Left renal pelvis (tissue), 4 donors: Measurements from ENCODE around the gene ANP32A. TPM values are rescaled to one million over a fixed set of nuclear protein-coding genes. Genes with fewer than 3 reads are reported as not detected.
A peak's percentile ranks its signal among the peaks of the same experiment; 100 is the strongest.
"Not testable (repeated sequence)": the region's sequence is repeated elsewhere in the genome, so short reads cannot be mapped to it uniquely, and the experiment has no call there.

Experiments used
- DNase-seq, 4 donors: peaks; one replicate each; pipeline ENCODE4 v3.0.0-alpha.2; 2013; ENCODE audit warnings: low read depth in 4 of 4, low spot score in 3 of 4
- polyA plus RNA-seq, 4 donors: library from polyadenylated mRNA; unstranded; fragments of 120-200 nt; gene quantifications; one replicate each; pipeline ENCODE4 v1.2.1, GENCODE V29; 2013; ENCODE audit not compliant: insufficient read length in 4 of 4

The ANP32A gene
- 100 to 1,000 TPM; 188 to 338 (median 300) TPM for polyA plus RNA-seq

- peak; percentile 80 to 93 (median 90) for DNase-seq
Measured at GRCh38 chr15:68820295-68821189, at the start of gene ANP32A. ANP32A (minus strand) TSS chr15:68820895; CDS start chr15:68820751, 144 bp downstream.

DNA sequence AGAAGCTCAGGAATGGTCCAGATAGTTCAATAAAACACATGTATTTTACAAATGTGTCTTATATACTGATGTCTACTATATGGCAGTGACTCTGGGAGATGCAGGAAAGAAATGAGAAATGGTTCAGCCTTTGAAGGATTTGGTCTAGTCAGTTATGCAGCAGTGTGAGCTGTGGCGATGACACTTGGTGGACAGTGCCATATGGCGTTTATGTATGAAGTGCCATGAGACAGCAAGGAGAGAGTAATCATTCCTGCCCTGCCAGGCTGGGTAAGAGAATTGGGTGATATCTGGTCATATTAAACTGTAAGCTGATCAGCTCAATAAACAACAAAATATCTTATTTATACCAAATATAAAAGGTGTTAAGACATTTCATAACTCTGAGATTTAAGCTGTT, 47.6 kb upstream of the ANP32A start:
- DNase-seq: no peak

DNA sequence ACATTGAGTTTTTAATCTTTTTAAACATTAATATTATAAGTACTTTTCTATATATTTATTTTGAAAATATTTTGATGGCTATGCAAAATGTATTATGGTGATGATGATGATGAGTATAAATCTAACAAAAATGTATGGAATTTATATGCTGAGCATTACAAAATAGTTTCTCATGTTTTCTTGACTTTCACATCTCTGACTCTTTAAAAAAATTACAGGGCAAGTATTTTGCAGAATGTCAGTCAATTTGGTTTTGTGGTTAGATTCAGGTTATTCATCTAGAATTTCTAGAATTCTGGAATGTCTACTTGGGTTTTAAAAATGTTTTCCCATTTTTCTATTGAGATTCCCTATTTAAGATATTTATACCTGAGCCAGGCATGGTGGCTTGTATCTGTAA, 41.7 kb upstream of the ANP32A start:
- DNase-seq: no peak

DNA sequence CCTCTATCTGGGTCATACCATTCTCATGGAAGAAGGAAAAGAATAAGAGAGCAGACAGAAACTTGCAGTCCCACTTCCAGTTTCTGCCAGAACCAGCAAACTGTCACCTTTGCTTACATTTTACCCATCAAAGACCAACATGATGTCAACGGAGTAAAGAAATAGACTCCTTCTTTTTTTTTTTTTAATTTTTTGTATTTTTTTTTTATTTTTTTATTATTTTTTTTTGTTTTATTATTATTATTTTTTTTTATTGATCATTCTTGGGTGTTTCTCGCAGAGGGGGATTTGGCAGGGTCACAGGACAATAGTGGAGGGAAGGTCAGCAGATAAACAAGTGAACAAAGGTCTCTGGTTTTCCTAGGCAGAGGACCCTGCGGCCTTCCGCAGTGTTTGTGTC, 38.0 kb upstream of the ANP32A start:
- not testable (repeated sequence) for DNase-seq

GRCh38 chr15:68857443-68857842, 36.7 kb upstream of the ANP32A start:
- DNase-seq: not testable (repeated sequence)

DNA sequence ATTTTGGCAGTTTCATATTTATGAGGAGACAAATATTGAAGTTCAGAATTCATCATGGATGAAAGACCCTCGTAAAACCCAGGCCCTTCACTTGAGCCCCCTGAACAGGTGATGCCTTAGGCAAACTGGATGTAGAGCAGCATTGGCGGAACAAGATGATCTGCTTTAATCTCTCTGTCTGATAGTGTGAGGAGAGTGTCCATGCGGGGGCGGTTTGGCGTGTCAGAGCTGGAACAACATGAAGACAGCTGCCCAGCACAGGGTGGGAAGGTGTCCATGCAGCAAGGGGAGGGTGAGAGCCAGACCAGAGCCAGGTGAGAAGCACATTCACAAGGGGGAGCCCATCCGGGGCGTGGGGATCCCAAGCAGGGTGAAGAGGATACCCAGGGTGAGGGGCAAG, 31.8 kb upstream of the ANP32A start:
- DNase-seq: no peak

DNA sequence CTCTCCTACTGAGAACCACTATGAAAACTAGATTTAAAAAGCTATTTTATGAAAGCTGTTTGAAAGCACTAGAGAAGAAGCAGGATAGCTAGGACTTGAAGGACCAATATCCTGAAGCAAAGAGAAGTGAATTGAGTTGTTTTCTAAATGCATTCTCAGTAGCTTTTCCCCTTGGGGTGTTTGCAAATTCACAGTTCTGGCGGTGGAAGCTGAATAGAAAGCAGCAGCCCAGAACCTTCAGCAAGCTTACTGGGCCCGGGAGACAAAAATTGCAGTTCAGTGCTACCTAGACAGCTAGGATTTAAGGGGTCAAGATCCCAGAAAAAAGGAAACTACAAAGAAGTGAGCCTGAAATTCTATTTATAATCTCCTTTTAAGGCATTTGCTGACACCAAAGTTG, 31.3 kb upstream of the ANP32A start:
- no peak for DNase-seq

DNA sequence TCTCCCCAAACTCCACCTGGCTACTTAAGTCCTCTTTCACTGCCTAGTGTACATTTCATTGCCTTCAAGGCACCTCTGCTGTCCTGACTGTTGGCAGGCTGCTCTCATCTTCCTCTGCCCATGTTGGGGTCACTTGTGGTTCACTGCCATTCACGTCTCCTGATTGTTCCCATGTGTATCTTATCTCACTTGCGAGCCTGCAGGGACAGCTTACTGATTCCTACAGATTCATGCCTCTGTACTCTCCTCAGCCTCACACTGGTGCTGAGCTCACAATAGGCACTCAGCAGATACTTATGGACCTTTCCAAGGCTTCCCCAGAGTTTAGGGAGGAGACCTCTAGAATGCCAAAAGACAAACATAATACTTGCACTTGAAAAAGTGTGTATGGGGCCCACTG, 28.8 kb upstream of the ANP32A start:
- no peak for DNase-seq

DNA sequence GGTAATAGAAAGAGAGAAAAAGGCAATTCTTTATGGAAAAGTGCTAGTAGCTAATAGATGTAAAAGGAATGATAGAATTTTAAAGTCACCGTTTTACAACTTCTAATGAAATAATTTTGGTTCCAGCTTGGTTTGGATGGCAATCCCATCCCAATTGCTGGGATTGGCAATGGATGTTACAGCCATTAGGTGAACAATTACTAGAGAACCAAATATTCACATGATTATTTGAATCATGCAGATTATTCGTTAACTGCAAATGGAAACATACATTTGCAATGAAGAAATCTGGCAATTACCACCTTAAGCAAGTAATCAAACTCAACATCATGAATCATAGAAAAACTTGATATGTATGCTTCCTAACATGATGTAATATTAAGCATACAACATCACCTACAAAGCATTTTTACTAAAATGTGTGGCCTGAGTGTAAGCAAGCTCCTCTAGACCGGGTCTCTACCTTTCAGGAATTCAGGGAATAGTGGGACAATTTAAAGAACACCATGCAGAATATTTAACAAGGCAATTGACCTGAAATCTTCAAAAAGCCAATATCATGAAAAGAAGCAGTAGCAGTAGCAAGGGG, 26.2 kb upstream of the ANP32A start:
- DNase-seq: no peak

DNA sequence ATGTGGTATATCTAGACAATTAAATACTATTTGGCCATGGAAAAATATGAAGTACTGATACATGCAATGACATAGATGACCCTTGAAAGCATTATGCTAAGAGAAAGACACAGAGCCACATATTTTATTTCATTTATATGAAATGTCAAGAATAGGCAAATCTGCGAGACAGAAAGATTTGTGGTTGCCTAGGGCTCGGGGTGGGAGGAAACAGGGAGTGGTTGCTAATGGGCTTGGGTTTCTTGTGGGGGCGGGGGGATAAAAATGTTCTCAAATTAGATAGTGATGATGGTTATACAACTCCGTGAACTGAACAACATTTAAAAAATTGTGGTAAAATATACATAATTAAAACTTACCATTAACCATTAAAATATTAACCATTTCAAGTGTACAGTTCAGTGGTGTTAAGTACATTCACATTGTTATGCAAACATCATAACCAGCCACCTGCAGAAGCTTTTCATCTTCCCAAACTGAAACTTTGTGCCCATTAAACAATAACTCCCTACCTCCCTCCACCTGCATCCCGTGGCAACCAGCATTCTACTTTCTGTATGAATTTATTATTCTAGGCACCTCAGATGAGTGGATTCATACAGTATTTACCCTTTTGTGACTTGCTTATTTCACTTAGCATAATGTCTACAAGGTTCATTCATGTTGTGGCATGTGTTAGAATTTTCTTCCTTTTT, 24.3 kb upstream of the ANP32A start:
- DNase-seq: no peak

DNA sequence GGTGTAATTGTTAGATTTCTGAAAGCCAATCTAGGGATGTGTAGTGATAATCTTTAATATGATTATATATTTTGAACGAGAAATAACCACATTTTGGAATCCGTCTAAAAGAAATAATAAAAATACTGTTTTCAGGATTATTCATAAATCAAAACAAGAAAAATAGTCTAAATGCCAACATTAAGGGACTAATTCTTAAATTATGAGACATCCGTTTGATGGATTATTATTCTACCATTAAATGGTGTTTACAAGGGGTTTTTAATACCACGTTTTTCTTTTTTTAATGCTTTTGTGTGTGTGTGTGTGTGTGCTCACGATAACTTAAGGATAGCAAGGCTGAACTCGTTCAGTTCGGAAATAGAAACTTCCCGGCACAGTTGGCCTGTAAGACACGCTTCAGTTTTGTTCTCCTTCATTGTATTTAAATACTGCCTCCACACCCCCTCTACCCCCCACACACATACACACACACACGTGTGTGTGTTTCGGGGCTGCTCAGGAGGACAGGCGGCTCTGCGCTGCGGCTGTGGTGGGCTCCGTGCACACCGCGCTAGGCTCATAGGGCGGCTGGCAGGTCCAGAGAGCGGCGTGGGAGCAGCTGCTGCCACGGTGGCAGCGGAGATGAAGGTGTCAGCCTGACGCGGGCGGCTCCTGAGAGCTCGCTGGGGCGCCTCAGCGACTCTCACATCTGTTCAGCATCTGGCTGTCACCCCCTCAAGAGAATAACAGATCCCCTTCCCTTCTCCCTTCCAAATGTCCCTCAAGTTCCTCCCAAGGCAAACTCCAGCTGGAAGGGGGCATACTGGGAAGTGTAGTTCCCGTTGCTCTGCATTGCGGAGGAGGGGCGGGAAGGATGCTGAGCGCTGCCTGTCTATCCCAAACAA, 23.0 kb upstream of the ANP32A start:
- no peak for DNase-seq

DNA sequence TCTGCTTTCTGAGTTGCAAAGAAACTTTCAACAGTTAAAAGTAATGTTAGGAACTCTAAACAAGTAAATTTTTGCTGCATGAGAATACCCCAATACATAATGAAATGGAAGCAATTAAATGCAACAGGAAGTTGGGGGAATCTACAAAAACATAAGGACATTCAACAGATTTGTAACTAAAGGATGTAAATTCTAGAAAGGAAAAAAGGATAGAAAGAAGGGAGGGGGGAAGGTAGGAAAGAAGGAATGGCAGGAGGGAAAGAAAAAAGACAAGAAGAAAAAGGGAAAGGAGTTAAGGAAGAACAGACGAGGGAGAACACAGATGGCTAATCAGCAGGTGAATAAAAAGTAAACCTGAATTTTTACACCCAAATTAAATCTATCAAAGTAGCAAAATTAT, 22.3 kb upstream of the ANP32A start:
- no peak for DNase-seq

- DNase-seq: no peak
Measured at GRCh38 chr15:68834346-68834745, 13.7 kb upstream of the ANP32A start.

GRCh38 chr15:68833700-68834331, 13.1 kb upstream of the ANP32A start:
- no peak for DNase-seq

GRCh38 chr15:68830141-68830785, 9.6 kb upstream of the ANP32A start:
- DNase-seq: no peak

DNA sequence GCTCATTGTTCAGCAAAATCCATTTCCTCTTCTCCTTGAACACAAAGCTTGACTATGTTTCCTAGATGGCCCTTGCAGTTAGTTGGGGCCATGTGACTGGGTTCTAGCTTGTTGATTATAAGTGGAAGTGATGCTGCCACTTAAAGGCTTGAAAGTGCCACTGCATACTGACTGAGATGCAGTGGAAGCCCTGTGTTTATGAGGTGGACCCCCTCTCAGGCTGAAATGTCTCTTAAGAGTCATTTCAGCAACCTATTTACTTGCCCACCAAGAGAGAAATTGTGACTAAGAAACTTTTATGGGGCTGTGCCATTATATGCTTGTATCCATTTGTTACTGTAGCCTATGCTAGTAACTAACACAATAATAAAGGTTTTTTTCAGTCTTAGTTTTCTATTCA, 8.4 kb upstream of the ANP32A start:
- no peak for DNase-seq

- no peak for DNase-seq
Measured at GRCh38 chr15:68823561-68823960, 2.9 kb upstream of the ANP32A start.

- DNase-seq: no peak
Measured at GRCh38 chr15:68822818-68823217, 2.1 kb upstream of the ANP32A start.

GRCh38 chr15:68821841-68822381, 1.2 kb upstream of the ANP32A start:
- no peak for DNase-seq
